Neural progenitor cell (in vitro differentiated cells): ENCODE measurements around the gene MAPK12.

Experiments used
- EZH2 ChIP-seq: fragments of 200-600 bp; sonication (generic); IDR thresholded peaks from 2 replicates; pipeline ENCODE4 v1.6.1; 2017; ENCODE audit warnings: antibody characterized with exemption, mild to moderate bottlenecking, moderate library complexity
- EZH2phosphoT487 ChIP-seq: fragments of 200-600 bp; sonication (generic); IDR thresholded peaks from 2 replicates; pipeline ENCODE4 v1.6.1; 2017; ENCODE audit warnings: antibody characterized with exemption
- TF ChIP-seq, protein P1 (sequence below): fragments of 200-600 bp; sonication (generic); IDR thresholded peaks from 2 replicates; pipeline ENCODE4 v1.5.1; 2017; ENCODE audit warnings: antibody characterized with exemption, mild to moderate bottlenecking

DNA sequence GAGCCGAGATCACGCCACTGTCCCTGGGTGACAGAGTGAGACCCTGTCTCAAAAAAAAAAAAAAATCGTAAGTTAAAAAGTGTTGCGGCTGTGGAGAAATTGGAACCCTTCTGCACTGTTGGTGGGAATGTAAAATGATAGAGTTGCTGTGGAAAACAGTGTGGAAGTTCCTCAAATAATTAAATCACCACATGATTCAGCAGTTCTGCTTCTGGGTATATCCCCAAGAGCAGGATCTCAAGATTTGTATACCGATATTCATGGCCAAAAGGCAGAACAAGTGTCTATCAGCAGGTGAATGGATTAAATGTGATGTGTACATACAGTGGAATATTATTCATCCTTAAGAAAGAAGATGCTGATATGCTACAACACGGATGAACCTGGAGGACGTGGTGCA is 56.9 kb downstream of the MAPK12 start:
- TF ChIP-seq EZH2phosphoT487 (no peak), EZH2 (no peak)
- TF ChIP-seq, protein P1, sequence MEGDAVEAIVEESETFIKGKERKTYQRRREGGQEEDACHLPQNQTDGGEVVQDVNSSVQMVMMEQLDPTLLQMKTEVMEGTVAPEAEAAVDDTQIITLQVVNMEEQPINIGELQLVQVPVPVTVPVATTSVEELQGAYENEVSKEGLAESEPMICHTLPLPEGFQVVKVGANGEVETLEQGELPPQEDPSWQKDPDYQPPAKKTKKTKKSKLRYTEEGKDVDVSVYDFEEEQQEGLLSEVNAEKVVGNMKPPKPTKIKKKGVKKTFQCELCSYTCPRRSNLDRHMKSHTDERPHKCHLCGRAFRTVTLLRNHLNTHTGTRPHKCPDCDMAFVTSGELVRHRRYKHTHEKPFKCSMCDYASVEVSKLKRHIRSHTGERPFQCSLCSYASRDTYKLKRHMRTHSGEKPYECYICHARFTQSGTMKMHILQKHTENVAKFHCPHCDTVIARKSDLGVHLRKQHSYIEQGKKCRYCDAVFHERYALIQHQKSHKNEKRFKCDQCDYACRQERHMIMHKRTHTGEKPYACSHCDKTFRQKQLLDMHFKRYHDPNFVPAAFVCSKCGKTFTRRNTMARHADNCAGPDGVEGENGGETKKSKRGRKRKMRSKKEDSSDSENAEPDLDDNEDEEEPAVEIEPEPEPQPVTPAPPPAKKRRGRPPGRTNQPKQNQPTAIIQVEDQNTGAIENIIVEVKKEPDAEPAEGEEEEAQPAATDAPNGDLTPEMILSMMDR: no peak
